HepG2 (cell line): ENCODE data around the gene MYO3B. TPM values are rescaled to one million over a fixed set of nuclear protein-coding genes. Genes with fewer than 3 reads are reported as not detected.

Experiments
- ATAC-seq: fragments of 200-7000 bp; cut with Tn5 transposase; 3 replicates; pipeline ENCODE4 v1.9.1; 2020; ENCODE audit warnings: mild to moderate bottlenecking, moderate library complexity
- BruUV-seq: library from RNA; stranded (reverse); fragments of 400-500 nt; replicated peaks from 2 replicates; lab custom pipeline; 2021; lab: Mats Ljungman, UMichigan
- CTCF ChIA-PET: fragments of 300-600 bp; formaldehyde crosslinking; extraction: SDS; loops from one replicate; lab custom pipeline; 2021; ENCODE audit warnings: low total read pairs, inconsistent platforms, low intra/inter-chr PET ratio; lab: Yijun Ruan, JAX
- POLR2A ChIA-PET: fragments of 350-600 bp; sonication (Branson Sonifier 250); formaldehyde crosslinking; loops from one replicate; lab custom pipeline; 2020; ENCODE audit warnings: antibody characterized with exemption, inconsistent platforms; lab: Yijun Ruan, JAX
- DNase-seq: peaks from one replicate; pipeline ENCODE4 v3.0.0-alpha.2; 2015; ENCODE audit warnings: low spot score
- FAIRE-seq: peaks from 3 replicates; lab custom pipeline; 2011; peaks lifted over from hg19 to GRCh38; lab: Jason Lieb, UNC
- H2AFZ ChIP-seq: one replicate; pipeline ENCODE4 v1.6.1; 2011; ENCODE audit warnings: low read length, inconsistent platforms
- H3K27ac ChIP-seq: fragments of 300-600 bp; 3 replicates; pipeline ENCODE4 v1.8.0; 2011; ENCODE audit warnings: mixed run types, mild to moderate bottlenecking, mixed read lengths, low read length, inconsistent platforms; ENCODE audit not compliant: insufficient read depth; ENCODE audit errors: extremely low read length
- H3K27me3 ChIP-seq, 2 experiments: fragments of 200-600 bp in 1 of 2; 2 replicates in 1 of 2; 3 replicates in 1 of 2; pipeline versions ENCODE4 v1.6.0 to v1.8.0; 2011; ENCODE audit warnings: low read length in 2 of 2, mild to moderate bottlenecking in 2 of 2, moderate library complexity in 2 of 2, inconsistent platforms in 1 of 2; ENCODE audit not compliant: insufficient read depth in 2 of 2, control insufficient read depth in 1 of 2
- H3K36me3 ChIP-seq, 2 experiments: fragments of 200-600 bp in 1 of 2; replicated peaks in 1 of 2; 2 replicates in 1 of 2; 3 replicates in 1 of 2; pipeline versions ENCODE4 v1.5.1 to v1.8.0; 2011; ENCODE audit warnings: low read length in 2 of 2, inconsistent platforms in 1 of 2; ENCODE audit not compliant: insufficient read depth in 2 of 2, control insufficient read depth in 1 of 2
- H3K4me1 ChIP-seq: 2 replicates; pipeline ENCODE4 v1.5.1; 2012; ENCODE audit warnings: low read length, inconsistent platforms; ENCODE audit not compliant: insufficient read depth
- H3K4me2 ChIP-seq: 2 replicates; pipeline ENCODE4 v1.6.0; 2011; ENCODE audit warnings: low read depth, low read length, inconsistent platforms
- H3K4me3 ChIP-seq, 3 experiments: fragments of 200-600 bp in 1 of 3; sonication (generic), shearing (Covaris generic) in 1 of 3; replicated peaks in 1 of 3; 2 replicates each; pipeline ENCODE4 v1.5.1; 2011 to 2016; ENCODE audit warnings: low read length in 3 of 3, inconsistent platforms in 2 of 3, low read depth in 2 of 3, mild to moderate bottlenecking in 2 of 3, control low read depth in 1 of 3, mixed read lengths in 1 of 3; ENCODE audit not compliant: insufficient read depth in 1 of 3
- H3K79me2 ChIP-seq: one replicate; pipeline ENCODE4 v1.6.1; 2011; ENCODE audit warnings: low read length, inconsistent platforms; ENCODE audit not compliant: insufficient read depth
- H3K9ac ChIP-seq: 2 replicates; pipeline ENCODE4 v1.6.0; 2011; ENCODE audit warnings: mild to moderate bottlenecking, low read depth, low read length, inconsistent platforms; ENCODE audit not compliant: insufficient read depth
- H3K9me3 ChIP-seq: 2 replicates; pipeline ENCODE4 v1.5.1; 2012; ENCODE audit warnings: mild to moderate bottlenecking, low read length
- H4K20me1 ChIP-seq: 2 replicates; pipeline ENCODE4 v1.6.0; 2011; ENCODE audit warnings: inconsistent platforms, mild to moderate bottlenecking, low read length, moderate library complexity; ENCODE audit not compliant: insufficient read depth
- GTF2F1 ChIP-seq: fragments of 150-350 bp; IDR thresholded peaks from 2 replicates; pipeline ENCODE4 v1.6.1; 2014; ENCODE audit warnings: low read length
- HNRNPUL1 ChIP-seq: fragments of 200-400 bp; formaldehyde crosslinking; IDR thresholded peaks from 2 replicates; pipeline ENCODE4 v1.6.1; 2017; ENCODE audit warnings: low read depth, mild to moderate bottlenecking, low read length, moderate library complexity
- MAFF ChIP-seq: IDR thresholded peaks from 2 replicates; pipeline ENCODE4 v1.6.1; 2011; ENCODE audit warnings: low read depth, low read length, improper control_type of control experiment
- PCBP1 ChIP-seq: fragments of 200-400 bp; formaldehyde crosslinking; IDR thresholded peaks from 2 replicates; pipeline ENCODE4 v1.6.1; 2017; ENCODE audit warnings: mild to moderate bottlenecking, low read depth, low read length, borderline replicate concordance
- PHF21A ChIP-seq: sonication (generic); formaldehyde crosslinking; IDR thresholded peaks from 2 replicates; pipeline ENCODE4 v1.5.0; 2020; ENCODE audit warnings: mild to moderate bottlenecking, missing genetic modification reagents
- RFXANK ChIP-seq: IDR thresholded peaks from 2 replicates; pipeline ENCODE4 v1.6.1; 2016
- SP1 ChIP-seq, 2 experiments: fragments of 450-650 bp in 1 of 2; sonication (generic) in 1 of 2; formaldehyde crosslinking in 1 of 2; IDR thresholded peaks; 2 replicates each; pipeline versions ENCODE4 v1.4.0 to v1.6.1; 2016 to 2020; ENCODE audit warnings: missing genetic modification reagents in 1 of 2
- ZNF143 ChIP-seq: sonication (generic); formaldehyde crosslinking; IDR thresholded peaks from 2 replicates; pipeline ENCODE4 v1.4.0; 2020; ENCODE audit warnings: missing genetic modification reagents
- ZNF282 ChIP-seq: fragments of 450-650 bp; IDR thresholded peaks from 2 replicates; pipeline ENCODE4 v1.6.1; 2018; ENCODE audit not compliant: partially characterized antibody
- ZNF441 ChIP-seq: sonication (generic); formaldehyde crosslinking; IDR thresholded peaks from 2 replicates; pipeline ENCODE4 v1.7.0; 2021; ENCODE audit warnings: missing genetic modification reagents, borderline replicate concordance
- ZNF652 ChIP-seq: IDR thresholded peaks from 2 replicates; pipeline ENCODE4 v1.6.1; 2016; ENCODE audit warnings: low read depth, borderline replicate concordance
- ZNF800 ChIP-seq: sonication (generic); formaldehyde crosslinking; IDR thresholded peaks from 2 replicates; pipeline ENCODE4 v1.4.0; 2020; ENCODE audit warnings: missing genetic modification reagents
- WGBS: methylation state at CpG from one replicate; pipeline ENCODE4 v1.1.6; 2017; ENCODE audit warnings: low lambda C conversion rate; 5-methylcytosine and 5-hydroxymethylcytosine counted together
- in situ Hi-C: cut with HindIII; loops from 2 replicates; pipeline ENCODE4 v1.10.0; 2017; ENCODE audit warnings: low pct_unique_long_range_greater_than_20kb; ENCODE audit not compliant: extremely low pct_ligation_motif_present
- intact Hi-C: fragments of 100-400 bp; cut with micrococcal nuclease; formaldehyde crosslinking; loops from one replicate; pipeline ENCODE4 v1.10.0; 2022; ENCODE audit not compliant: unreplicated experiment
- polyA plus RNA-seq, 8 experiments: library from polyadenylated mRNA; depleted of rRNA in 3 of 8; stranded (reverse) in 7 of 8; unstranded in 1 of 8; fragments of >200 nt; fragmentation: Illumina TruSeq in 4 of 8; extraction: Trizol in 4 of 8; gene quantifications; 2 replicates each; pipeline versions ENCODE4 v1.2.1 to v1.2.3, GENCODE V29; 2011 to 2016; ENCODE audit warnings: low read depth in 4 of 8, missing spikeins in 1 of 8, mixed read lengths in 1 of 8; ENCODE audit not compliant: insufficient read depth in 1 of 8
- total RNA-seq, 5 experiments: library from RNA; depleted of rRNA; stranded (reverse); fragments of >200 nt; fragmentation: Illumina TruSeq; extraction: Trizol; gene quantifications; 2 replicates each; pipeline ENCODE4 v1.2.3, GENCODE V29; 2016; ENCODE audit warnings: low read depth in 1 of 5
- TF ChIP-seq, protein P1 (sequence below): IDR thresholded peaks from 2 replicates; pipeline ENCODE4 v1.6.1; 2016; ENCODE audit warnings: mild to moderate bottlenecking
- TF ChIP-seq, protein P2 (sequence below): sonication (generic); formaldehyde crosslinking; IDR thresholded peaks from 2 replicates; pipeline ENCODE4 v1.4.0; 2020; ENCODE audit warnings: mild to moderate bottlenecking, missing genetic modification reagents

MYO3B gene
- total and polyA plus RNA-seq, 2 of the 13 experiments (the other 11 are each of a cell fraction or from before 2014, with no cell fraction given) = 0.01 TPM; not detected in 1

GRCh38 chr2:170332676-170333402, 154.9 kb downstream of the MYO3B start:
- H2AFZ ChIP-seq = no peak overlapping the region
- H3K9ac ChIP-seq = no peak overlapping the region
- ATAC-seq = no peak
- H4K20me1 ChIP-seq = no peaks in the 10 kb centered on the region
- no peaks in the 10 kb centered on the region for H3K36me3 ChIP-seq
- POLR2A ChIA-PET = no interaction called here
- no peak overlapping the region for H3K27ac ChIP-seq
- FAIRE-seq = no peak
- H3K4me3 ChIP-seq = no peak overlapping the region
- intact Hi-C loops = no loop called here
- no peaks in the 10 kb centered on the region for H3K4me1 ChIP-seq
- no TSS peak for BruUV-seq
- H3K4me2 ChIP-seq = no peak overlapping the region
- H3K79me2 ChIP-seq = no peaks in the 10 kb centered on the region
- no peak for DNase-seq
- in situ Hi-C loops = no loop called here
- H3K9me3 ChIP-seq = no peaks in the 10 kb centered on the region
- 0% methylated on average over 2 of the region's 2 CpGs for WGBS
- CTCF ChIA-PET = no interaction called here
- peaks cover 0 to 22% of the 10 kb centered on the region in 2 experiments; a peak in 2 of 5 replicates for H3K27me3 ChIP-seq
- no peak for TF ChIP-seq GTF2F1
- TF ChIP-seq, protein P1, sequence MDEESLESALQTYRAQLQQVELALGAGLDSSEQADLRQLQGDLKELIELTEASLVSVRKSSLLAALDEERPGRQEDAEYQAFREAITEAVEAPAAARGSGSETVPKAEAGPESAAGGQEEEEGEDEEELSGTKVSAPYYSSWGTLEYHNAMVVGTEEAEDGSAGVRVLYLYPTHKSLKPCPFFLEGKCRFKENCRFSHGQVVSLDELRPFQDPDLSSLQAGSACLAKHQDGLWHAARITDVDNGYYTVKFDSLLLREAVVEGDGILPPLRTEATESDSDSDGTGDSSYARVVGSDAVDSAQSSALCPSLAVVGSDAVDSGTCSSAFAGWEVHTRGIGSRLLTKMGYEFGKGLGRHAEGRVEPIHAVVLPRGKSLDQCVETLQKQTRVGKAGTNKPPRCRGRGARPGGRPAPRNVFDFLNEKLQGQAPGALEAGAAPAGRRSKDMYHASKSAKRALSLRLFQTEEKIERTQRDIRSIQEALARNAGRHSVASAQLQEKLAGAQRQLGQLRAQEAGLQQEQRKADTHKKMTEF = no peak
- TF ChIP-seq RFXANK (CRISPR knock-in tag) = no peak
- no peak for TF ChIP-seq ZNF143
- TF ChIP-seq MAFF = no peak
- no peak for TF ChIP-seq ZNF652 (CRISPR knock-in tag)
- TF ChIP-seq HNRNPUL1 = no peak
- no peak for TF ChIP-seq PHF21A
- TF ChIP-seq PCBP1 = no peak
- TF ChIP-seq ZNF800 (CRISPR knock-in tag) = no peak
- TF ChIP-seq ZNF282 = no peak
- TF ChIP-seq ZNF441 (CRISPR knock-in tag) = no peak
- TF ChIP-seq, protein P2, sequence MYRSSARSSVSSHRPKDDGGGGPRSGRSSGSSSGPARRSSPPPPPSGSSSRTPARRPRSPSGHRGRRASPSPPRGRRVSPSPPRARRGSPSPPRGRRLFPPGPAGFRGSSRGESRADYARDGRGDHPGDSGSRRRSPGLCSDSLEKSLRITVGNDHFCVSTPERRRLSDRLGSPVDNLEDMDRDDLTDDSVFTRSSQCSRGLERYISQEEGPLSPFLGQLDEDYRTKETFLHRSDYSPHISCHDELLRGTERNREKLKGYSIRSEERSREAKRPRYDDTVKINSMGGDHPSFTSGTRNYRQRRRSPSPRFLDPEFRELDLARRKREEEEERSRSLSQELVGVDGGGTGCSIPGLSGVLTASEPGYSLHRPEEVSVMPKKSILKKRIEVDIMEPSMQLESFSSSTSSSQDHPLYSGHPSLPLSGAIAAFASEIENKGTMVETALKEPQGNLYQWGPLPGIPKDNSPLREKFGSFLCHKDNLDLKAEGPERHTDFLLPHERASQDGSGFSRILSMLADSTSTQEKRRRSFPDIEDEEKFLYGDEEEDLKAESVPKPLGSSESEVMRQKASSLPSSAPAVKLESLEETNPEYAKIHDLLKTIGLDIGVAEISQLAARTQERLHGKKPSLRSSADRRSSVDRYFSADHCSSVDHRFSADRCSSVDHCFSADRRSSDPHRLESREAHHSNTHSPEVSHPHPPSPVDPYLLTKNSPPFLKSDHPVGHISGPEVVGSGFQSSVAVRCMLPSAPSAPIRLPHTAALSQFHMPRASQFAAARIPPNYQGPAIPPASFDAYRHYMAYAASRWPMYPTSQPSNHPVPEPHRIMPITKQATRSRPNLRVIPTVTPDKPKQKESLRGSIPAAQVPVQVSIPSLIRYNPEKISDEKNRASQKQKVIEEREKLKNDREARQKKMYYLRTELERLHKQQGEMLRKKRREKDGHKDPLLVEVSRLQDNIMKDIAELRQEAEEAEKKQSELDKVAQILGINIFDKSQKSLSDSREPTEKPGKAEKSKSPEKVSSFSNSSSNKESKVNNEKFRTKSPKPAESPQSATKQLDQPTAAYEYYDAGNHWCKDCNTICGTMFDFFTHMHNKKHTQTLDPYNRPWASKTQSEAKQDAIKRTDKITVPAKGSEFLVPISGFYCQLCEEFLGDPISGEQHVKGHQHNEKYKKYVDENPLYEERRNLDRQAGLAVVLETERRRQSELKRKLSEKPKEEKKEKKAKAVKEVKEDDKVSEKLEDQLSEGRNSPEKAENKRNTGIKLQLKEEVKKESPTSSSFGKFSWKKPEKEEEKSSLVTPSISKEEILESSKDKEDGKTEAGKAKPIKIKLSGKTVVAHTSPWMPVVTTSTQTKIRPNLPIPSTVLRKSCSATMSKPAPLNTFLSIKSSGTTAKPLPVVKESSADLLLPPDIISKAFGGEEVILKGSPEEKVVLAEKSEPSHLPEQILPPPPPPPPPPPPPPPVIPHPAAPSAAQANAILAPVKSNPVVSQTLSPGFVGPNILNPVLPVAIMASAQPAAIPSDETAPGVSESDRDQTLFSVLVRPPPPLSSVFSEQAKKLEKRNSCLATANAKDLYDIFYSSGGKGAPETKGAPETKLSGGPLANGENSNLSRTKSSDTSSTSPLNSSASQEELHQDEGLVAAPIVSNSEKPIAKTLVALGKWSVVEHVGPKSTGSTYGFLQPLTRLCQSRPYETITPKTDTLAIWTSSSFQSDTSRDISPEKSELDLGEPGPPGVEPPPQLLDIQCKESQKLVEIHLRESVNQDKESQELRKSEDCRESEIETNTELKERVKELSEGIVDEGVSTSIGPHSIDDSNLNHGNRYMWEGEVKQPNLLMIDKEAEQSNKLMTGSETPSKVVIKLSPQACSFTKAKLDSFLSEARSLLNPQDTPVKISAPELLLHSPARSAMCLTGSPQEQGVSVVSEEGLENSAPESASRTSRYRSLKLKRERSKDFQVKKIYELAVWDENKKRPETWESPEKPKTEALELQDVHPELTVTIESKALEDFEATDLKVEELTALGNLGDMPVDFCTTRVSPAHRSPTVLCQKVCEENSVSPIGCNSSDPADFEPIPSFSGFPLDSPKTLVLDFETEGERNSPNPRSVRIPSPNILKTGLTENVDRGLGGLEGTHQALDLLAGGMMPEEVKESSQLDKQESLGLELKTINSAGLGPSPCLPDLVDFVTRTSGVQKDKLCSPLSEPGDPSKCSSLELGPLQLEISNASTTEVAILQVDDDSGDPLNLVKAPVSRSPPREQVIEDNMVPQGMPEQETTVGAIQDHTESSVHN = no peak
- no peak for TF ChIP-seq SP1 (IDR thresholded peaks at IDR 0.05)
- no peak for TF ChIP-seq SP1 (CRISPR knock-in tag; IDR thresholded peaks at IDR 0.05)
